HepG2 (cell line): ENCODE data around the gene FGD3. TPM values are rescaled to one million over a fixed set of nuclear protein-coding genes. Genes with fewer than 3 reads are reported as not detected.

Experiments used
- ATAC-seq: fragments of 200-7000 bp; cut with Tn5 transposase; 3 replicates; pipeline ENCODE4 v1.9.1; 2020; ENCODE audit warnings: mild to moderate bottlenecking, moderate library complexity
- BruUV-seq: library from RNA; stranded (reverse); fragments of 400-500 nt; replicated peaks from 2 replicates; lab custom pipeline; 2021; lab: Mats Ljungman, UMichigan
- CTCF ChIA-PET: fragments of 300-600 bp; formaldehyde crosslinking; extraction: SDS; loops from one replicate; lab custom pipeline; 2021; ENCODE audit warnings: low total read pairs, inconsistent platforms, low intra/inter-chr PET ratio; lab: Yijun Ruan, JAX
- POLR2A ChIA-PET: fragments of 350-600 bp; sonication (Branson Sonifier 250); formaldehyde crosslinking; loops from one replicate; lab custom pipeline; 2020; ENCODE audit warnings: antibody characterized with exemption, inconsistent platforms; lab: Yijun Ruan, JAX
- DNase-seq: peaks from one replicate; pipeline ENCODE4 v3.0.0-alpha.2; 2015; ENCODE audit warnings: low spot score
- FAIRE-seq: peaks from 3 replicates; lab custom pipeline; 2011; peaks lifted over from hg19 to GRCh38; lab: Jason Lieb, UNC
- H2AFZ ChIP-seq: one replicate; pipeline ENCODE4 v1.6.1; 2011; ENCODE audit warnings: low read length, inconsistent platforms
- H3K27ac ChIP-seq: fragments of 300-600 bp; 3 replicates; pipeline ENCODE4 v1.8.0; 2011; ENCODE audit warnings: mixed run types, mild to moderate bottlenecking, mixed read lengths, low read length, inconsistent platforms; ENCODE audit not compliant: insufficient read depth; ENCODE audit errors: extremely low read length
- H3K27me3 ChIP-seq, 2 experiments: fragments of 200-600 bp in 1 of 2; 2 replicates in 1 of 2; 3 replicates in 1 of 2; pipeline versions ENCODE4 v1.6.0 to v1.8.0; 2011; ENCODE audit warnings: low read length in 2 of 2, mild to moderate bottlenecking in 2 of 2, moderate library complexity in 2 of 2, inconsistent platforms in 1 of 2; ENCODE audit not compliant: insufficient read depth in 2 of 2, control insufficient read depth in 1 of 2
- H3K36me3 ChIP-seq, 2 experiments: fragments of 200-600 bp in 1 of 2; replicated peaks in 1 of 2; 2 replicates in 1 of 2; 3 replicates in 1 of 2; pipeline versions ENCODE4 v1.5.1 to v1.8.0; 2011; ENCODE audit warnings: low read length in 2 of 2, inconsistent platforms in 1 of 2; ENCODE audit not compliant: insufficient read depth in 2 of 2, control insufficient read depth in 1 of 2
- H3K4me1 ChIP-seq: 2 replicates; pipeline ENCODE4 v1.5.1; 2012; ENCODE audit warnings: low read length, inconsistent platforms; ENCODE audit not compliant: insufficient read depth
- H3K4me2 ChIP-seq: 2 replicates; pipeline ENCODE4 v1.6.0; 2011; ENCODE audit warnings: low read depth, low read length, inconsistent platforms
- H3K4me3 ChIP-seq, 3 experiments: fragments of 200-600 bp in 1 of 3; sonication (generic), shearing (Covaris generic) in 1 of 3; replicated peaks in 1 of 3; 2 replicates each; pipeline ENCODE4 v1.5.1; 2011 to 2016; ENCODE audit warnings: low read length in 3 of 3, inconsistent platforms in 2 of 3, low read depth in 2 of 3, mild to moderate bottlenecking in 2 of 3, control low read depth in 1 of 3, mixed read lengths in 1 of 3; ENCODE audit not compliant: insufficient read depth in 1 of 3
- H3K79me2 ChIP-seq: one replicate; pipeline ENCODE4 v1.6.1; 2011; ENCODE audit warnings: low read length, inconsistent platforms; ENCODE audit not compliant: insufficient read depth
- H3K9ac ChIP-seq: 2 replicates; pipeline ENCODE4 v1.6.0; 2011; ENCODE audit warnings: mild to moderate bottlenecking, low read depth, low read length, inconsistent platforms; ENCODE audit not compliant: insufficient read depth
- H3K9me3 ChIP-seq: 2 replicates; pipeline ENCODE4 v1.5.1; 2012; ENCODE audit warnings: mild to moderate bottlenecking, low read length
- H4K20me1 ChIP-seq: 2 replicates; pipeline ENCODE4 v1.6.0; 2011; ENCODE audit warnings: inconsistent platforms, mild to moderate bottlenecking, low read length, moderate library complexity; ENCODE audit not compliant: insufficient read depth
- CBX5 ChIP-seq: sonication (generic); formaldehyde crosslinking; IDR thresholded peaks from 2 replicates; pipeline ENCODE4 v1.4.0; 2020; ENCODE audit warnings: missing genetic modification reagents, borderline replicate concordance
- IKZF4 ChIP-seq: sonication (generic); formaldehyde crosslinking; IDR thresholded peaks from 2 replicates; pipeline ENCODE4 v1.5.1; 2020; ENCODE audit warnings: borderline replicate concordance, mild to moderate bottlenecking, low read depth, missing genetic modification reagents; ENCODE audit errors: not compliant biosample characterization
- KDM3A ChIP-seq: IDR thresholded peaks from 2 replicates; pipeline ENCODE4 v1.6.1; 2018; ENCODE audit warnings: low read depth, missing compliant biosample characterization
- ZNF572 ChIP-seq: sonication (generic); formaldehyde crosslinking; IDR thresholded peaks from 2 replicates; pipeline ENCODE4 v1.5.1; 2020; ENCODE audit warnings: mild to moderate bottlenecking, missing genetic modification reagents
- WGBS: methylation state at CpG from one replicate; pipeline ENCODE4 v1.1.6; 2017; ENCODE audit warnings: low lambda C conversion rate; 5-methylcytosine and 5-hydroxymethylcytosine counted together
- in situ Hi-C: cut with HindIII; loops from 2 replicates; pipeline ENCODE4 v1.10.0; 2017; ENCODE audit warnings: low pct_unique_long_range_greater_than_20kb; ENCODE audit not compliant: extremely low pct_ligation_motif_present
- intact Hi-C: fragments of 100-400 bp; cut with micrococcal nuclease; formaldehyde crosslinking; loops from one replicate; pipeline ENCODE4 v1.10.0; 2022; ENCODE audit not compliant: unreplicated experiment
- polyA plus RNA-seq, 8 experiments: library from polyadenylated mRNA; depleted of rRNA in 3 of 8; stranded (reverse) in 7 of 8; unstranded in 1 of 8; fragments of >200 nt; fragmentation: Illumina TruSeq in 4 of 8; extraction: Trizol in 4 of 8; gene quantifications; 2 replicates each; pipeline versions ENCODE4 v1.2.1 to v1.2.3, GENCODE V29; 2011 to 2016; ENCODE audit warnings: low read depth in 4 of 8, missing spikeins in 1 of 8, mixed read lengths in 1 of 8; ENCODE audit not compliant: insufficient read depth in 1 of 8
- total RNA-seq, 5 experiments: library from RNA; depleted of rRNA; stranded (reverse); fragments of >200 nt; fragmentation: Illumina TruSeq; extraction: Trizol; gene quantifications; 2 replicates each; pipeline ENCODE4 v1.2.3, GENCODE V29; 2016; ENCODE audit warnings: low read depth in 1 of 5

Gene FGD3
- total and polyA plus RNA-seq, 2 of the 13 experiments (the other 11 are each of a cell fraction or from before 2014, with no cell fraction given), result 0.53 to 1.1 TPM

GRCh38 chr9:92980085-92980745 is 32.9 kb downstream of the FGD3 start:
- FAIRE-seq, result no peak
- no peak overlapping the region for H3K27ac ChIP-seq

GRCh38 chr9:92982130-92982529 is 34.8 kb downstream of the FGD3 start:
- no TSS peak for BruUV-seq
- 53% methylated on average over 2 of the region's 2 CpGs for WGBS
- no peak for FAIRE-seq

More at GRCh38 chr9:92980085-92980745, 32.9 kb downstream of the FGD3 start:
- no peaks in the 10 kb centered on the region for H3K36me3 ChIP-seq
- no peaks in the 10 kb centered on the region for H4K20me1 ChIP-seq
- CTCF ChIA-PET, result no interaction called here
- no peak for DNase-seq
- in situ Hi-C loops, result no loop called here
- H3K4me2 ChIP-seq, result no peak overlapping the region
- WGBS, result 57% methylated on average over 7 of the region's 7 CpGs
- no peaks in the 10 kb centered on the region for H3K79me2 ChIP-seq
- no peak for ATAC-seq
- BruUV-seq, result no TSS peak
- intact Hi-C loops, result no loop called here
- POLR2A ChIA-PET, result no interaction called here
- H3K9me3 ChIP-seq, result peaks cover 31% of the 10 kb centered on the region
- H3K4me1 ChIP-seq, result no peaks in the 10 kb centered on the region
- H3K27me3 ChIP-seq, result no peaks in the 10 kb centered on the region
- H3K9ac ChIP-seq, result no peak overlapping the region
- no peak for TF ChIP-seq ZNF572 (CRISPR knock-in tag)
- TF ChIP-seq CBX5 (CRISPR knock-in tag), result no peak
- no peak for TF ChIP-seq IKZF4 (CRISPR knock-in tag)
- no peak overlapping the region for H2AFZ ChIP-seq
- no peak overlapping the region for H3K4me3 ChIP-seq

More at GRCh38 chr9:92982130-92982529, 34.8 kb downstream of the FGD3 start:
- Histone ChIP-seq H3K27me3 (no peaks in the 10 kb centered on the region), H2AFZ (no peak overlapping the region), H3K4me3 (no peak overlapping the region), H4K20me1 (no peaks in the 10 kb centered on the region), H3K9ac (no peak overlapping the region), H3K9me3 (peaks cover 42% of the 10 kb centered on the region), H3K27ac (no peak overlapping the region), H3K36me3 (no peaks in the 10 kb centered on the region), H3K4me1 (peaks cover 5% of the 10 kb centered on the region; the same call in 1 of the 2 replicates), H3K79me2 (no peaks in the 10 kb centered on the region), H3K4me2 (no peak overlapping the region)
- POLR2A ChIA-PET, result no interaction called here
- intact Hi-C loops, result no loop called here
- TF ChIP-seq KDM3A, result no peak
- DNase-seq, result no peak
- ATAC-seq, result no peak
- CTCF ChIA-PET, result no interaction called here
- in situ Hi-C loops, result no loop called here
